HG02588 (cell line): ENCODE data around the gene ZNF750.

Experiments
- ATAC-seq: cut with Tn5 transposase; IDR thresholded peaks from one replicate; pipeline ENCODE4 v1.9.1; 2021; ENCODE audit warnings: mild to moderate bottlenecking, moderate library complexity; ENCODE audit not compliant: unreplicated experiment

ZNF750 gene

DNA sequence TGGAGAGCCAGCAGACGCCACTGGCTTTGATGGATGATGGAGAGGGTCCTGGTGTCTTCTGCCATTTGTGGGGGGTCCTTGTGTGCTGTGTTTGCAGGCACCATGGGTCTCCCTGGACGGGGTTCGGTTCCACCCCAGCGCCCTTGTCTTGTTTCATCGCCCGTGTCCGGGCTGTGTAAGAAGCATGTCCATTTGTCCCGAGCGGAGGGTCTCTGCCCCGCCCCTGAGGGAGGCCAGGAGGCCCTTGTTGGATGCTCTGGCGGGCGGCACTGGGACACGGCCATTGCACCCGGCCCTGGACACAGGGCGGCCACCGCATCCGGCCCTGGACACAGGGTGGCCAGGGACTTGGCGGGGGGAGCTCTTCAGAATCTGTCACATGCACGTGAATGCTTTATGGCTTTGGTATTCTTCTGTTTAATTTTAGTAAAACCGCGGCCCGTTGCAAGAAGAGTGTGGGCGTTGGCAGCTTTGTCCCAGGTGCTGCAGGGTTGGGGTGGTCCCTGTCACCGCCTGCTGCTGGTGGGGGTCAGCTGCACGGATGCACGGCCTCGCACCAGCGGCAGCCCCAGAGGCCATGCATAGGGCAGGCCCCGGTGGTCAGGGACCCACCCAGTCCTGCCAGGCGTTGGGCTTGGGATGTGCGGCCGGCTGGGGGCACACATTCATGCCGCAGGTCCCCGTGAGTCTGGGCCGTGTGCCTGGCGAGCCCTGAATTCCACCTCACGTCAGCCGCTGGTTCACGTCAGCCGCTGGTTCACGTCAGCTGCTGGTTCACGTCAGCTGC lies 21.0 kb upstream of the ZNF750 start:
- no peak for ATAC-seq

DNA sequence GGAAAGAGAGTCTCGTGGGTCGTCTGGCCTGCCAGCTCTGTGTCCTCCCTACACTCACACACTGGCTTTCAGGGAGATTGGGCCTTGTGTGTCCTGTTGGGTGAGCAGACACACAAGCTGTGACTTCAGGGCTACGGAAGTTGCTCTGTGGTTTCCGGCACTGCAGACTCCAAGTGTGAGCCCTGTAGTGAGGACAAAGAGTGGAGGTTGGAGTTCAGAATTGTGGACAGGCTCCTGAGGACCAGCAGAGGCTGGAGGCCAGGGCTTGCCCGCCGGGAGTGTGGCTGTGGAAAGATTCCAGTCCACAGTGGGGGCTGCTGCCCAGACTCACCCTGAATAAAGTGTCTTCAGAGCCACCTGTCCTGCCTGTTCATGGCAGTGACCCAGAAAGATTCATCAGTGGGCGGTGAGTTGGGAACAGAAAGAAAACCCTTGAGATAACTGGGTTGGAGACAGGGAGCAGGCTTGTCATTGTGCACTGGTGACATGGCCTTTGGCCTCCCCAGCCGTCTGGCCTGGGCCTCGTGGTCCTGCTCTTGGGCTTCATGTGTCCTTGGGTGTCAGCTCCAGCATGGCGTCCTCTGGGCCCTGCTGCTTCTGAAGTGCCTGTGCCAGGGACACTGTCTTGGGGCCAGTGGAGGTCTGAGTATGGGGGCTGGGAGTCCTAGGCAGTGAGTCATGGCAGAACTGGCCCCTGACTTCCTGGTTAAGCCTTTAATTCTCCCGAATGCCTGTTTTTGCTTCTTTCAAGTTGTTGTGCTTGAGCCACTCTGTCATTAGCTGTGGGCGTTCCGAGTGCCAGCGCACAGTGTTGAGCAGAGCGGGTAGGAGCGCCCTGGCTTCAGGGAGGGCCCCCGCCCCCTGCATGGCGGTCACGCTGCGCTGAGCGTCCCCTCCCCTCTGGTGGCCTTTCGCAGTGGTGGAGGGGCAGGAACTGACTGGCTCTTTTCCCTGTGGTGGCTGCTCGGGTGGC lies 19.9 kb upstream of the ZNF750 start:
- ATAC-seq = no peak

GRCh38 chr17:82858376-82859126 lies 18.7 kb upstream of the ZNF750 start:
- ATAC-seq = no peak

GRCh38 chr17:82856361-82856760 lies 16.5 kb upstream of the ZNF750 start:
- ATAC-seq = no peak

- no peak for ATAC-seq
Measured at GRCh38 chr17:82854226-82854625, 14.4 kb upstream of the ZNF750 start.

DNA sequence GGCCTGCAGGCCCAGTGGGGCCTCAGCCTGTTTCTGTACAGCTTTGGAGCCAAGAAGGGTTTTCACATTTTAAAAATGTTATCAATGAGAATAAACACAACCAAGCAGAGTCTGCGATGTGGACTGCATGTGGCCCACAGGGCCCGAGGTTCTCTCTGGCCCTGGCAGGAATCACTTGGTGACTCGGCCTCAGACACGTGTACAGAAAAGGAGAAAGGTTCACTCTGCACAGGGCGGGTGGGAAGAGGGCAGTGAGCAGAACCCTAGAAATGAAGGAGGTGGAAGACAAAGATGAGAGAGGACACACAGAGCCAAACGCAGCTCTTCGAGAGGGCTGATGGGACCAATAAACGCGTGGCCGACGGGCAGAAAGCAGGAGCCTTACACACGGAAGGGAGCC lies 11.6 kb upstream of the ZNF750 start:
- ATAC-seq = no peak

DNA sequence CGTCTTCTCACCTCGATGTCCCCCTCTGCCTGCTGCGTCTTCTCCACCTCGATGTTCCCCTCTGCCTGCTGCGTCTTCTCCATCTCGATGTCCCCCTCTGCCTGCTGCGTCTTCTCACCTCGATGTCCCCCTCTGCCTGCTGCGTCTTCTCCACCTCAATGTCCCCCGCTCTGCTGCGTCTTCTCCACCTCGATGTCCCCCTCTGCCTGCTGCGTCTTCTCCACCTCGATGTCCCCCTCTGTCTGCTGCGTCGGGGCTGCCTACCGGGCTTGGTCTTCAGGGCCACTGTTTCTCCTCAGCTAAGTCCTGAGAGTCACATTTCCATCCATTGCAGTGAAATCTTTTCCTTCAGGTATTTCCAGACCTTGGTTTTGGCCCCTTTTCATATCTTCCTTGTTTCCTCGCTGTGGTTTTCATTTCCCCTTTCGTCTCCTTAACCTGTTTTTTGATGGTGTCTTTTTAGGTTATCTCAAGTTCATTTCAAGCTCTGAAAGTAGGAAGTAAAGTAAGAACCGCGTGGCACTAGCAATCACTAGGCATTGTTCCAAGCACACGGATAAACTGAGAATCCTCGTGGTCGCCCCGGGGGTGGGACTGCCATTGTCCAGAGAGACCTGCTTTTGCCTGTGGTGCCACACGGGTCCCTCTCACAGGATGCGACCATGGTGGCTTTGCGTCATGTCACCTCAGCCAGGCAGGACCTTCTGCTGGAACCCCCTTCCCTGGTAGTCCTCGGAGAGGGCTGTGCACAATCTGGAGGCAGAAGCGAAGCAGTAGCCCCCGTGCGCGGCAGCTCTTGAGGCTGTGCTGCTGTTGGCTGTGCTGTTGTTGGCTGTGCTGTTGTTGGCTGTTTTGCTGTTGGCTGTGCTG lies 9.5 kb upstream of the ZNF750 start:
- no peak for ATAC-seq

DNA sequence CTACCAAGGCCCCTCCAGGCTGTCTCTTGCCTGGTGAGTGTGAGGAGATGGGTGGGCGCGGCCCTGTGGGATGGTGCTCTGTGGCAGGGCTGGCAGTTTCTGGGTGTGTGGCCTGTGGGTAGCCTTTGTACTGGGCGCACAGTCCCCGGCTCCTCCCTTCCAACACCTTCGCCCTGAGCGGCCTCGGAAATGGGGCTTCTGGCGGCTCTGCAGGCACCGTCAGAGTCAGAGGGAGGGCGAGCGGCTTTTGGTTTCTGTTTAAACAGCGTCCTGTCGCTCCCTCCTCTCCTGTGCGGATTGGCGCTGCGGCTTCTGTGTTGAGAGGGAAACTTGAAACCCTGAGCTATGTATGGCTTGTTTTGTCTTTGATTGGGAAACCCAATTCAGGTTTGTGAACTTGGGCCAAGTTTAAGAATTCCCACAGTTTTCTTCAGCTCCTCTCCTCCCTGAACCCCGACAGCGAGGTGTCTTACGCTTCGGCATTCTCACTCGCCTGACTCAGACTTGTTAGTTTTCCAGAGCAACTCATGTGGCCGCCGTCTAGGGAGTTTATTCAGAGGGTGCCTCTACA lies 8.3 kb upstream of the ZNF750 start:
- ATAC-seq = no peak

GRCh38 chr17:82846061-82846691 lies 6.4 kb upstream of the ZNF750 start:
- ATAC-seq = no peak

DNA sequence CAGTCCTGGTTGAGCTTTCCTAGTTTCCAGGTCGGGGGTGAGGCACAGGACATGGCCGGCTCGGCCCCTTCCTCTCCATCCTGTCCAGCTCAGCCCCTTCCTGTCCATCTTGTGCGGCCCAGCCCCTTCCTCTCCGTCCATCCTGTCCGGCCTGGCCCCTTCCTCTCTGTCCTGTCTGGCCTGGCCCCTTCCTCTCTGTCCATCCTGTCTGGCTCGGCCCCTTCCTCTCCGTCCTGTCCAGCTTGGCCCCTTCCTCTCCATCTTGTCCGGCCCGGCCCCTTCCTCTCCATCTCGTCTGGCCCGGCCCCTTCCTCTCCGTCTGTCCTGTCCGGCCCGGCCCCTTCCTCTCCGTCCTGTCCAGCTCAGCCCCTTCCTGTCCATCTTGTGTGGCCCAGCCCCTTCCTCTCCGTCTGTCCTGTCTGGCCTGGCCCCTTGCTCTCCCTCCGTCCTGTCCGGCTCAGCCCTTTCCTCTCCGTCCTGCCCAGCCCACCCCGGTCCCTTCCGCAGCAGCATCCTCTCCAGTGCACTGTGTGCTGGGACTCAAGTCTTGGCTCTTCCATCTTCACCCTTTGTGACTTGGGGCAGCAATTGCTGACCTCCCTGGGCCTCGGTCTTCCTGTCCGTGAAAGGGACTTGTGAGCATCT lies 5.5 kb upstream of the ZNF750 start:
- no peak for ATAC-seq

- ATAC-seq = no peak
Measured at GRCh38 chr17:82844796-82845162, 5.0 kb upstream of the ZNF750 start.

DNA sequence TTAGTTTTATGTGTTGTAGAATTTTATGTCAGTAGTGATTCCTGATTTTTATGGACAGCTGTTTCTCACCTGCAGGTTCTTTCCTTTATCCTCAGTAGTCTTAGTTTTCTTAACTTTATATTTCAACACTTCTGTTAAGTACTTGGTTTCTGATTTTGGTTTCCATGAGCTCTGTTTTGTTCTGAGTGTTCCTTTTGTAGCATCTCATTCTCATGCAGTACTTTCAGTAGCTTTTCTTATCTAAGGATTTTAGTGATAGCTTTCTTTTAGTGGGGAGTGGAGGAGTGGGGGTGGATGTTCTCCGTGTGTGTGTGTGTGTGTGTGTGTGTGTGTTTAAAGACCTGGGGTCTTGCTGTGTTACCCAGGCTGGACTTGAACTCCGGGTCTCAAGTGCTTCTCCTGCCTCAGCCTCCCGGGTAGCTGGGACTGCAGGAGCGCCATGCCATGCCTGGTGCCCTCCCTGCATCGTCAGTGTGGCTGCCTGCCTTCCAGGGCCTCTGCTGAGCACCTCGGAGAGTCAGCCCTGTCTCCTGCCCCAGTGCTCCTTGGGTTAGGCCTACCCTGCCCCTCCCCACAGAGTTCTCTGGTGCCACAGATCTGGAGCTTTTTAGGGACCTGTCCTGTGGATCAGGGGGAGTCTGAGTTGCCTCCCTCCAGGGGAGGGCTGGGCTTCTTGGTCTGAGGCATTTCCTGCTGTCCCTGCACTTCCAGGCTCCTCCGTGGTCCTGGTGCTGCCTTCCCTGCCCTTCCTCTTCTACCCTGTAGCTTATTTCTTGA lies 4.3 kb upstream of the ZNF750 start:
- no peak for ATAC-seq

DNA sequence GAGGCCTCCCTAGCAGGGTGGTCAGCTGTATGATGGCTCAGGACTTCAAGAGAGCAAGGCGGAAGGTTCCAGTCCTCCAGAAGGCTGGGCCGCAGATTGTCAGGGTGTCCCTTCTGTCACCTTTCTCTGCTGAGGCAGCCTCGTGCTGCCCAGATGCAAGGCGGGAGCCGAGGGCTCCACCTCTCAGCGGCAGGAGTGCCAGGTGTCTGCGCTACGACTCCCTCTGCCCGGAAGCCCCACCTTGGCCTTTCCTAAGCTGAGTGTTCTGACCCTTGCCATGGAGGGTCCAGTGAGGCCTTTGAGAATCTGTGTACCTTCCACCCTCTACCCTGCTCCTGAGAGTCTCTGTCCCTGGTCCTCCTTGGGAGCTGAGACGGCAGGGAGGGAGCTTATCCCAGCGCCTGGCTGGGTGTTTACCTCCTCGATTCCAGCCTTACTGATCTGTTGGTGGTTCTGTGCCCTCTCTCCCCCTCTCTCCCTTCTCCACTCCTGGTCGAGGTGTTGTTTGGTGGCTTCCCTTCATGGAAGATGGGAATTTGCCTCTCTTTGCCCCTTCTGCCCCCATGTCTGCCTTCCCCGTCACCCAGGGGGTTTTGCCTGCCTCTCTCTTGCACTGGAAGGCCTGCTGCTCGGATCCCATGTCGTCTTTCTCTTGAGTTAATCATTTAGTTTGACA lies 2.2 kb upstream of the ZNF750 start:
- no peak for ATAC-seq

GRCh38 chr17:82840431-82840831 lies 609 bp upstream of the ZNF750 start:
- ATAC-seq = no peak

DNA sequence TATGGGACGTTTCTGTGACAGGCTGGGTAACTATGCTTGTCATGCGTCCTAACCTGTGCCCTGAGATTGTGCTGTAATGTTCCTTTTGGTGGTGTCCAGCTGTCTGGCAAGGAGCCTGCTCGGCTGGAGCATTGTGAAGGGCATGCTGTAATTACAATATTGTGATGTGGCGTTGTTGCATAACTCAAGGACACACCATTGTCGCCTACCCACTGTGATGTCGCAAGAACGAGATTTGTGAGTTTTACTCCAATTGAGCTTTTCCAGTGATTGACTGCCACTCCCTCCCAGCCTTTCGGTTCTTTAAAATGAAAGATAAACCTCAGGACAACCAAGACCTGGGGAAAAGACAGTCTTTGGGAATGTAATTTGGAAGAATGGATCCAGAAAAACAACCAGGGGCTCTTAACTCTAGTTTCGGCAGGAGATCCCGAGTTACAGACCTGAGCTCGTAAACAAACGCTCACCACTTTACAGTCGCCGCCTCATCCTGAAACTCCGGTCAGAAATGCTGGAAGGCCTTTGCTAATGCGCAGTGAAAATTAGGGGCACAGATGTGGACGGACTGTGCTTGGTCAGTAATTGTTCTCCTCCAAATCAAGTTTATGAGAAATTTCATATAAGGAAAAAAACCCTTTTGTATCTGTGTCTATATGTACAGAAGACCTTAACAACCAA lies 1.3 kb downstream of the ZNF750 start:
- ATAC-seq = no peak

DNA sequence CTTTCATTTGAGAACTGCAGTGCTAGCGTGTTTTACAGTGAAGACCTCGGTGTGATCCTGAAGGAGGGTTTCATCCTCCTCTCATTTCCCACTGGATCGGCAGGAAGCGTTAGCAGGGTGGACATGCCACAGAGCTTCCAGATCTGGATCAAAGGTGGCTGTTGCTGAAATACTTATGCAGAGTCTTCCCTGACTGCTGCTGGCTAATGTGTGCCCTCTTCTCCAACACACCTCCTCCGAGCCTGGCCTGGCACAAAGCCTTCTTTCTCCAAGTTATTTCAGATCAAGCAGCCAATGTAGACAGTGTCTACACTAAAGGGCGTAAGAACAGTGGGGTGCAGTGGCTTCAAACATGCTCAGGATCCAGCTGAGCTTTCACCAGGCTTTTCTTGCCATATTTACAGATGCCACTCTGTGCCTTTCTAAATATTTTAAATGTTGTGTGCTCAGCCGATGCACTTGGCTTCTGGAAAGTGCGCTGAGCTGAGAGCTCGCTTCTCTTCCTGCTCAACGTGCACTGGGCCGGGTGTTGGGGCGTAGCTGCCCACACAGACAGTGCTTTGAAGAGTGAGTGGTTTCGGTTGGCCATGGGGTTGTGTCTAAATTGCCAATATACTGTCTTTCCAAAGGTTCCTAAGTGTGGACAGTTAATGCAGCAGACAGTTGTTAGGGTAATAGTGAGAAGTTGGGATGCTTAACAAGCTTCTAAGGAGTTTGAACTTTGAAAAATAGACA lies 2.1 kb downstream of the ZNF750 start:
- ATAC-seq = no peak
